IMR-90 (cell line): ENCODE results near the gene FBN1. TPM values are rescaled to one million over a fixed set of nuclear protein-coding genes. Genes with fewer than 3 reads are reported as not detected.

Experiments used
- ATAC-seq: fragments of 200-7000 bp; cut with Tn5 transposase; 2 replicates; pipeline ENCODE4 v1.9.1; 2020; ENCODE audit warnings: low read depth, mild to moderate bottlenecking, moderate library complexity
- BruUV-seq: library from RNA; stranded (reverse); fragments of 400-500 nt; replicated peaks from 2 replicates; lab custom pipeline; 2021; lab: Mats Ljungman, UMichigan
- CTCF ChIA-PET: fragments of 300-600 bp; formaldehyde crosslinking; extraction: SDS; loops from one replicate; lab custom pipeline; 2021; ENCODE audit warnings: antibody characterized with exemption; lab: Yijun Ruan, JAX
- POLR2A ChIA-PET: fragments of 300-600 bp; sonication (Branson Sonifier 250); formaldehyde crosslinking; loops from one replicate; lab custom pipeline; 2022; ENCODE audit warnings: antibody characterized with exemption; ENCODE audit not compliant: unreplicated experiment; lab: Charles Lee
- DNase-seq: peaks from one replicate; pipeline ENCODE4 v3.0.0; 2013
- H2AFZ ChIP-seq: replicated peaks from 2 replicates; pipeline ENCODE3; 2013; ENCODE audit warnings: low read length, mild to moderate bottlenecking; ENCODE audit not compliant: poor library complexity
- H2AK5ac ChIP-seq: 2 replicates; pipeline ENCODE4 v1.6.1; 2013; ENCODE audit warnings: low read depth, low read length, inconsistent platforms
- H2AK9ac ChIP-seq: replicated peaks from 2 replicates; pipeline ENCODE3; 2013; ENCODE audit warnings: mild to moderate bottlenecking, low read depth, low read length, moderate library complexity; ENCODE audit not compliant: poor library complexity
- H2BK120ac ChIP-seq: 2 replicates; pipeline ENCODE4 v1.6.1; 2013; ENCODE audit warnings: low read depth, low read length, inconsistent platforms
- H2BK15ac ChIP-seq: 3 replicates; pipeline ENCODE4 v1.6.1; 2013; ENCODE audit warnings: low read depth, low read length, inconsistent platforms
- H2BK20ac ChIP-seq: 2 replicates; pipeline ENCODE4 v1.6.1; 2013; ENCODE audit warnings: low read depth, mild to moderate bottlenecking, inconsistent platforms, low read length, moderate library complexity
- H2BK5ac ChIP-seq: 2 replicates; pipeline ENCODE4 v1.6.1; 2013; ENCODE audit warnings: mild to moderate bottlenecking, low read depth, low read length, inconsistent platforms; ENCODE audit not compliant: poor library complexity, severe bottlenecking
- H3K14ac ChIP-seq: replicated peaks from 2 replicates; pipeline ENCODE4 v1.6.1; 2013; ENCODE audit warnings: low read depth, low read length, inconsistent platforms
- H3K18ac ChIP-seq: 2 replicates; pipeline ENCODE4 v1.6.1; 2013; ENCODE audit warnings: low read depth, low read length, control low read depth
- H3K23ac ChIP-seq: 2 replicates; pipeline ENCODE4 v1.6.1; 2013; ENCODE audit warnings: low read depth, low read length, inconsistent platforms
- H3K27ac ChIP-seq: 2 replicates; pipeline ENCODE4 v1.5.1; 2013; ENCODE audit warnings: mild to moderate bottlenecking, control low read depth, low read length; ENCODE audit not compliant: insufficient read depth
- H3K27me3 ChIP-seq: 2 replicates; pipeline ENCODE4 v1.6.1; 2013; ENCODE audit warnings: low read length; ENCODE audit not compliant: control insufficient read depth, insufficient read depth
- H3K36me3 ChIP-seq: 2 replicates; pipeline ENCODE4 v1.6.1; 2013; ENCODE audit warnings: low read length, mixed read lengths; ENCODE audit not compliant: control insufficient read depth, insufficient read depth
- H3K4ac ChIP-seq: 2 replicates; pipeline ENCODE4 v1.6.1; 2013; ENCODE audit warnings: low read depth, low read length, inconsistent platforms
- H3K4me1 ChIP-seq: 2 replicates; pipeline ENCODE4 v1.6.1; 2013; ENCODE audit warnings: low read length, mixed read lengths; ENCODE audit not compliant: control insufficient read depth, insufficient read depth
- H3K4me2 ChIP-seq: 2 replicates; pipeline ENCODE4 v1.6.1; 2013; ENCODE audit warnings: low read depth, mild to moderate bottlenecking, control low read depth, low read length, moderate library complexity
- H3K4me3 ChIP-seq: 2 replicates; pipeline ENCODE4 v1.5.1; 2013; ENCODE audit warnings: low read depth, mild to moderate bottlenecking, control low read depth, low read length, moderate library complexity; ENCODE audit not compliant: insufficient read depth
- H3K56ac ChIP-seq: 2 replicates; pipeline ENCODE4 v1.6.1; 2013; ENCODE audit warnings: low read length, inconsistent platforms; ENCODE audit not compliant: insufficient read depth; ENCODE audit errors: extremely low read depth
- H3K79me1 ChIP-seq, 2 experiments: 2 replicates each; pipeline ENCODE4 v1.6.1; 2013; ENCODE audit warnings: low read length in 2 of 2, inconsistent platforms in 1 of 2, low read depth in 1 of 2
- H3K9ac ChIP-seq: 2 replicates; pipeline ENCODE4 v1.6.1; 2013; ENCODE audit warnings: low read depth, low read length, control low read depth
- H3K9me1 ChIP-seq: 2 replicates; pipeline ENCODE4 v1.6.1; 2013; ENCODE audit warnings: low read length, inconsistent platforms; ENCODE audit not compliant: insufficient read depth
- H3K9me3 ChIP-seq: 2 replicates; pipeline ENCODE4 v1.6.1; 2013; ENCODE audit warnings: low read length; ENCODE audit not compliant: control insufficient read depth, insufficient read depth
- H4K20me1 ChIP-seq: 2 replicates; pipeline ENCODE4 v1.6.1; 2013; ENCODE audit warnings: low read length, inconsistent platforms; ENCODE audit not compliant: insufficient read depth
- H4K5ac ChIP-seq: 2 replicates; pipeline ENCODE4 v1.6.1; 2013; ENCODE audit warnings: mild to moderate bottlenecking, low read depth, low read length, control low read depth
- H4K8ac ChIP-seq, 2 experiments: 2 replicates each; pipeline ENCODE4 v1.6.1; 2013; ENCODE audit warnings: low read depth in 2 of 2, low read length in 2 of 2, control low read depth in 1 of 2, inconsistent platforms in 1 of 2
- H4K91ac ChIP-seq: 2 replicates; pipeline ENCODE4 v1.6.1; 2013; ENCODE audit warnings: low read depth, low read length, inconsistent platforms; ENCODE audit not compliant: insufficient read depth
- BHLHE40 ChIP-seq: fragments of 150-350 bp; IDR thresholded peaks from 2 replicates; pipeline ENCODE4 v1.6.1; 2016; ENCODE audit warnings: mild to moderate bottlenecking, low read depth, low read length
- CEBPB ChIP-seq: IDR thresholded peaks from 2 replicates; pipeline ENCODE4 v1.6.1; 2012; ENCODE audit warnings: low read depth, low read length, improper control_type of control experiment
- CHD1 ChIP-seq: IDR thresholded peaks from 2 replicates; pipeline ENCODE4 v1.6.1; 2012; ENCODE audit warnings: low read depth, low read length, improper control_type of control experiment
- MAFK ChIP-seq: IDR thresholded peaks from 2 replicates; pipeline ENCODE4 v1.6.1; 2012; ENCODE audit warnings: low read depth, low read length, improper control_type of control experiment
- MXI1 ChIP-seq: IDR thresholded peaks from 2 replicates; pipeline ENCODE4 v1.6.1; 2012; ENCODE audit warnings: low read depth, mild to moderate bottlenecking, low read length, moderate library complexity, borderline replicate concordance
- NFE2L2 ChIP-seq: fragments of 150-350 bp; IDR thresholded peaks from 2 replicates; pipeline ENCODE4 v1.6.1; 2016; ENCODE audit warnings: low read depth, mild to moderate bottlenecking, low read length
- RCOR1 ChIP-seq: IDR thresholded peaks from 2 replicates; pipeline ENCODE4 v1.6.1; 2012; ENCODE audit warnings: mild to moderate bottlenecking, low read length, improper control_type of control experiment; ENCODE audit not compliant: insufficient replicate concordance
- RFX5 ChIP-seq: IDR thresholded peaks from 2 replicates; pipeline ENCODE4 v1.8.0; 2012; ENCODE audit warnings: low read depth, mild to moderate bottlenecking, low read length, moderate library complexity
- SMC3 ChIP-seq: fragments of 150-350 bp; IDR thresholded peaks from 2 replicates; pipeline ENCODE4 v1.6.1; 2016; ENCODE audit warnings: low read depth, mild to moderate bottlenecking, antibody characterized with exemption, low read length, moderate library complexity
- WGBS, 2 experiments: methylation state at CpG; one replicate each; pipeline versions ENCODE4 v1.1.5 to v1.1.7; 2013; ENCODE audit warnings: missing lambda C conversion rate in 2 of 2; ENCODE audit not compliant: insufficient read length in 1 of 2; ENCODE audit errors: extremely low coverage in 2 of 2; 5-methylcytosine and 5-hydroxymethylcytosine counted together
- dilution Hi-C: fragments of 300-500 bp; cut with HindIII; formaldehyde crosslinking; loops from one replicate; pipeline ENCODE4 v1.14.3; 2018; ENCODE audit warnings: low sequenced_read_pairs; ENCODE audit not compliant: unreplicated experiment
- in situ Hi-C: fragments of 300-500 bp; cut with MboI; formaldehyde crosslinking; loops from 3 replicates; pipeline ENCODE4 v1.14.3; 2019; ENCODE audit warnings: low sequenced_read_pairs, inconsistent platforms, mixed read lengths
- intact Hi-C: fragments of 100-400 bp; cut with micrococcal nuclease; formaldehyde crosslinking; loops from 2 replicates; pipeline ENCODE4 v1.10.0; 2022
- polyA plus RNA-seq, 3 experiments: library from polyadenylated mRNA; depleted of rRNA; stranded (reverse); fragments of >200 nt; gene quantifications; 2 replicates each; pipeline ENCODE4 v1.2.3, GENCODE V29; 2012; ENCODE audit warnings: low replicate concordance in 1 of 3
- total RNA-seq: library from RNA; depleted of rRNA; stranded (reverse); fragments of >200 nt; gene quantifications from 2 replicates; pipeline ENCODE4 v1.2.3, GENCODE V29; 2012
- TF ChIP-seq, protein P1 (sequence below): conservative IDR thresholded peaks from 2 replicates; pipeline ENCODE4 v1.5.1; 2012; ENCODE audit warnings: mild to moderate bottlenecking, low read depth, low read length, improper control_type of control experiment

FBN1 gene
- total and polyA plus RNA-seq, 2 of the 4 experiments (the other 2 are of a cell fraction) = 134 to 283 TPM

DNA sequence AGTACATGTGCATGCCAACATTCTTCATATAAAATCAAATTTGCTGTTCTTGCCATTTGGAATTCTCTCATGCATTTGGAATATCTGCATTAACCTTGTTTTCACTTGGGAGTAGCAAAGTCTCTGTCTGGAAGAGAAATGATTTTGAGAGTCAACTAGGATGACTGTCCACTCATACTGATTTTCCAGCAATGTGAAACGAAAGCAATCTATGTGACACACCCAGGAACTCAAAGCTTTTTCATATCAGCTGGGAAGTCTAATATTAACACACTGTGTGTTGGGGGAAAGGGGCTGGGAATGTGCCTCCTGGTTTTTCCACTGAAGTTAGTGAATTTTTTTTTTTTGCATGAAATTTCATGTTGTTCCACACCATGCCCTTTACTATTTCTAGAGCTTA is 189.4 kb downstream of the FBN1 start:
- in situ Hi-C loops = no loop called here
- ATAC-seq (no peak), DNase-seq (no peak)
- no peaks in the 10 kb centered on the region for H3K9me3 ChIP-seq
- no peak overlapping the region for H2BK20ac ChIP-seq
- H3K27me3 ChIP-seq = no peaks in the 10 kb centered on the region
- no peak overlapping the region for H2BK5ac ChIP-seq
- H3K9me1 ChIP-seq = peaks cover 15% of the 10 kb centered on the region
- POLR2A ChIA-PET = no interaction called here
- H2BK120ac ChIP-seq = no peak overlapping the region
- dilution Hi-C loops = no loop called here
- no peak overlapping the region for H3K4me3 ChIP-seq
- no peak overlapping the region for H3K4me2 ChIP-seq
- no peak overlapping the region for H3K27ac ChIP-seq
- intact Hi-C loops = no loop called here
- H3K36me3 ChIP-seq = peaks cover 60% of the 10 kb centered on the region
- no peak overlapping the region for H2AFZ ChIP-seq
- H3K14ac ChIP-seq = no peak overlapping the region
- H2AK9ac ChIP-seq = no peak overlapping the region
- peaks cover 8 to 23% of the 10 kb centered on the region in 2 experiments; a peak in 3 of 4 replicates for H3K79me1 ChIP-seq
- H4K91ac ChIP-seq = no peak overlapping the region
- H3K9ac ChIP-seq = no peak overlapping the region
- H3K56ac ChIP-seq = no peak overlapping the region
- H3K18ac ChIP-seq = no peak overlapping the region
- H3K4ac ChIP-seq = no peak overlapping the region
- no peak overlapping the region for H4K8ac ChIP-seq
- no peak overlapping the region for H3K23ac ChIP-seq
- no peak overlapping the region for H2AK5ac ChIP-seq
- CTCF ChIA-PET = interaction anchor here (0.6 kb wide), 1 partner anchor 20 kb away, joined by 11 read pairs; no protein-coding TSS in a partner anchor
- no peak overlapping the region for H2BK15ac ChIP-seq
- BruUV-seq = no TSS peak
- TF ChIP-seq CEBPB (no peak), CHD1 (no peak), MXI1 (no peak), MAFK (no peak), RFX5 (no peak), BHLHE40 (no peak), SMC3 (no peak), RCOR1 (no peak), NFE2L2 (no peak)
- TF ChIP-seq, protein P1, sequence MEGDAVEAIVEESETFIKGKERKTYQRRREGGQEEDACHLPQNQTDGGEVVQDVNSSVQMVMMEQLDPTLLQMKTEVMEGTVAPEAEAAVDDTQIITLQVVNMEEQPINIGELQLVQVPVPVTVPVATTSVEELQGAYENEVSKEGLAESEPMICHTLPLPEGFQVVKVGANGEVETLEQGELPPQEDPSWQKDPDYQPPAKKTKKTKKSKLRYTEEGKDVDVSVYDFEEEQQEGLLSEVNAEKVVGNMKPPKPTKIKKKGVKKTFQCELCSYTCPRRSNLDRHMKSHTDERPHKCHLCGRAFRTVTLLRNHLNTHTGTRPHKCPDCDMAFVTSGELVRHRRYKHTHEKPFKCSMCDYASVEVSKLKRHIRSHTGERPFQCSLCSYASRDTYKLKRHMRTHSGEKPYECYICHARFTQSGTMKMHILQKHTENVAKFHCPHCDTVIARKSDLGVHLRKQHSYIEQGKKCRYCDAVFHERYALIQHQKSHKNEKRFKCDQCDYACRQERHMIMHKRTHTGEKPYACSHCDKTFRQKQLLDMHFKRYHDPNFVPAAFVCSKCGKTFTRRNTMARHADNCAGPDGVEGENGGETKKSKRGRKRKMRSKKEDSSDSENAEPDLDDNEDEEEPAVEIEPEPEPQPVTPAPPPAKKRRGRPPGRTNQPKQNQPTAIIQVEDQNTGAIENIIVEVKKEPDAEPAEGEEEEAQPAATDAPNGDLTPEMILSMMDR = no peak
- H3K4me1 ChIP-seq = peaks cover 9% of the 10 kb centered on the region
- H4K20me1 ChIP-seq = no peaks in the 10 kb centered on the region
- WGBS, 2 experiments = no CpG with 5 or more reads among the region's 1 CpG
- no peak overlapping the region for H4K5ac ChIP-seq
